Measurements from ENCODE around the gene PRLHR.

DNA sequence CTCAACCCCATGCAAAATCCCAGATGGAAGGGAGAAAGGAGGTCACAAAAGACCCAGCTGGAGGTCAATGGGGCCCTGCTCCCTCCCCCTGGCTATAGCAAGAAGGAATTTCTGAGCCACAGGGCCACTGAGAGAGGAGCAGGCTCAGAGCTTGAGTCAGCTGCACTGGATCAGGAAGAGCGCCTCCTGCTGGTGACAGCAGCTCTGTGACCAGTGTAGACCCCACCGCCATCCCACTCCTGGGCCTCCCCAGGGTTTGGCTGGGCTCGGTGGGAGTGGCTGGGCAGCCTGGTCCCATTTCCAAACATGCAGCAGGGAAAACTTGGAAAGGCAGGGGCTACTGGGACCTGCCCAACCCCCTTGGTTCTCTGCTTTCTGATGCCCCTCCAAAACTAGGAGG is 31.5 kb upstream of the PRLHR start:
- TF ChIP-seq, protein P1, sequence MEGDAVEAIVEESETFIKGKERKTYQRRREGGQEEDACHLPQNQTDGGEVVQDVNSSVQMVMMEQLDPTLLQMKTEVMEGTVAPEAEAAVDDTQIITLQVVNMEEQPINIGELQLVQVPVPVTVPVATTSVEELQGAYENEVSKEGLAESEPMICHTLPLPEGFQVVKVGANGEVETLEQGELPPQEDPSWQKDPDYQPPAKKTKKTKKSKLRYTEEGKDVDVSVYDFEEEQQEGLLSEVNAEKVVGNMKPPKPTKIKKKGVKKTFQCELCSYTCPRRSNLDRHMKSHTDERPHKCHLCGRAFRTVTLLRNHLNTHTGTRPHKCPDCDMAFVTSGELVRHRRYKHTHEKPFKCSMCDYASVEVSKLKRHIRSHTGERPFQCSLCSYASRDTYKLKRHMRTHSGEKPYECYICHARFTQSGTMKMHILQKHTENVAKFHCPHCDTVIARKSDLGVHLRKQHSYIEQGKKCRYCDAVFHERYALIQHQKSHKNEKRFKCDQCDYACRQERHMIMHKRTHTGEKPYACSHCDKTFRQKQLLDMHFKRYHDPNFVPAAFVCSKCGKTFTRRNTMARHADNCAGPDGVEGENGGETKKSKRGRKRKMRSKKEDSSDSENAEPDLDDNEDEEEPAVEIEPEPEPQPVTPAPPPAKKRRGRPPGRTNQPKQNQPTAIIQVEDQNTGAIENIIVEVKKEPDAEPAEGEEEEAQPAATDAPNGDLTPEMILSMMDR (IDR thresholded peaks at IDR 0.05; ENCODE audit: low read depth, low read length), result peak; percentile 62
- TF ChIP-seq MYC (IDR thresholded peaks at IDR 0.05; ENCODE audit: low read depth, low read length), result no peak
- TF ChIP-seq POLR2A (IDR thresholded peaks at IDR 0.05; ENCODE audit: extremely low read depth, insufficient read length), result no peak

All from NB4 (cell line).